Eye (tissue), 1 donor: ENCODE measurements around the gene FOXF1.

ENCODE experiments used
- DNase-seq: peaks from one replicate; pipeline ENCODE4 v3.0.0-alpha.2; 2015

The FOXF1 gene

DNA sequence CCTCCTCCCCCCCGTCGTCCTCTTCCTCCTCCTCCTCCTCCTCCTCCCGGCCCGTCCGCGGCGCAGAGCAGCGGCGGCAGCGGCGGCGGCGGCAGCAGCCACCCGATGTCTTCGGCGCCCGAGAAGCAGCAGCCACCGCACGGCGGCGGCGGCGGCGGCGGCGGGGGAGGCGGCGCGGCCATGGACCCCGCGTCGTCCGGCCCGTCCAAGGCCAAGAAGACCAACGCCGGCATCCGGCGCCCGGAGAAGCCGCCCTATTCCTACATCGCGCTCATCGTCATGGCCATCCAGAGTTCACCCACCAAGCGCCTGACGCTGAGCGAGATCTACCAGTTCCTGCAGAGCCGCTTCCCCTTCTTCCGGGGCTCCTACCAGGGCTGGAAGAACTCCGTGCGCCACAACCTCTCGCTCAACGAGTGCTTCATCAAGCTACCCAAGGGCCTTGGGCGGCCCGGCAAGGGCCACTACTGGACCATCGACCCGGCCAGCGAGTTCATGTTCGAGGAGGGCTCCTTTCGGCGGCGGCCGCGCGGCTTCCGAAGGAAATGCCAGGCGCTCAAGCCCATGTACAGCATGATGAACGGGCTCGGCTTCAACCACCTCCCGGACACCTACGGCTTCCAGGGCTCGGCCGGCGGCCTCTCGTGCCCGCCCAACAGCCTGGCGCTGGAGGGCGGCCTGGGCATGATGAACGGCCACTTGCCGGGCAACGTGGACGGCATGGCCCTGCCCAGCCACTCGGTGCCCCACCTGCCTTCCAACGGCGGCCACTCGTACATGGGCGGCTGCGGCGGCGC lies at the start of gene FOXF1:
FOXF1 (plus strand) TSS at position 63 of the 797 bp plus-strand sequence; CDS start at position 106, 43 bp downstream.
- DNase-seq: peak; percentile 79

DNA sequence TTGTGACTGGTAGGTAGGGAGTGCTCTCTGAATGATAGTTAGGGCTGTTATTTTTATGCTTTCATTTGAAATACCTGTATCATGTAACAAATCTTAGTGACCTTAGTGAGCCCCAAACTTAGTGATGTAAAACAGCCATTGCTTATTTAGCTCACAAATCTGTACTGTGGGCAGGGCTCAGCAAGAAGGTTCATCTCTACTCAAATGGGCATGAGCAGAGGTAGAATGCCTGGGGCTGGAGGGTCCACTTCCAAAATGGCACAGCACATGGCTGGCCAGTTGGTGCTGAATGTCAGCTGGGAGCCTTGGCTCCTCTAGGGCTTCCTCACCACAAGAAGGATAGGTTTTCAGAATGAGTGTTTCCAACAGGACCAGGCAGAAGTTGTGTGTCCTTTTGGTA lies 49.3 kb upstream of the FOXF1 start:
- no peak for DNase-seq

DNA sequence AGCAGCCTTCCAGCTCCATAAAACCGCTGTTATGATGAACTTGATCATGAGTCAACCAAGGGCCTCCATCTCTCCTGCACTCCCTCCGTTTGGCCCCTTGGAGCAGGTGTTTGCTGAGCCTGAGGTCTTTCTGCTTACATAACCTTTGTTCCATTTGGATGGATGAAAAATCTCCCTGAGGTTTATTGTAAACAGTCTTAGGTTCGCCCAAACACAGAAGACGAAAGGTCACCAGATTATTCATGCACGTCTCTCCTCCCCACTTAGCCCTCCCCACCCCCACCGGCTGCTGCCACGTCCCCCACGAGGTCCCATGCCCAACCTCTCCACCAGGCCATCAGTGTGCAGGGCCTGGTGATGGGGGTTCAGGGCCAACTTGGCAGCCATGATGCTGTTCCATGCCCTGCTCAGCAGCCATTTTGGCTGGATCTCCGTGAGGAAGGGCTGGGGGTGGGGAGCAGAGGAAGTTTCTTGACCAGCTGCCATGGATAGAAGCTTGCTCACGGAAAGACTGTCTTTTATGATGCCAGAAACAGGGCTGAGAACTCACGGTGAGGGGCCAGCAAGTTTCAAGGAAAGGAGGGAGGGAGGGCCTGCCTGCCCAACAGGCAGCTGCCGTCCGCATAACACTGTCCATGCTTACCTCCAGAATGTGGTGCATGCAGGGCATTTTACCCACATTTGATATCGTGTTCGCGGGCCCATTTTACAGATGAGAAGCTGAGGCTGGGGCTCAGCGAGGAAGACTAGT lies 47.8 kb upstream of the FOXF1 start:
- no peak for DNase-seq

- no peak for DNase-seq
Measured at GRCh38 chr16:86464044-86464443, 46.3 kb upstream of the FOXF1 start.

DNA sequence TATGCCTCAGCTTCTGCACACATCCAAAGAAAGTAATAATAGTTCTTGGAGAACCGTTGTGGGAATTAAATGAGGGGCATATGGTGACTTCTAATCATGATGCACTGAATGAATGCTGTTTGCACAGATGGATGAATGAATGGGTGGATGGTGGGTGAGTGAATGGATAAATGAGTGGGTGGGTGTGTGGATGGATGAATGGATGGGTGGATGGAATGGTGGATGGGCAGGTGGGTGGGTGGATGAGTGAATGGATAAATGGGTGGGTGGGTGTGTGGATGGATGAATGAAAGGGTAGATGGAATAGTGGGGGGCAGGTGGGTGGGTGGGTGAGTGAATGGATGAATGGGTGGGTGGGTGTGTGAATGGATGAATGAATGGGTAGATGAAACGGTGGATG lies 44.9 kb upstream of the FOXF1 start:
- DNase-seq: no peak

- no peak for DNase-seq
Measured at GRCh38 chr16:86466696-86467406, 43.5 kb upstream of the FOXF1 start.

- DNase-seq: no peak
Measured at GRCh38 chr16:86467490-86467889, 42.8 kb upstream of the FOXF1 start.

GRCh38 chr16:86470964-86471363 lies 39.4 kb upstream of the FOXF1 start:
- DNase-seq: no peak

DNA sequence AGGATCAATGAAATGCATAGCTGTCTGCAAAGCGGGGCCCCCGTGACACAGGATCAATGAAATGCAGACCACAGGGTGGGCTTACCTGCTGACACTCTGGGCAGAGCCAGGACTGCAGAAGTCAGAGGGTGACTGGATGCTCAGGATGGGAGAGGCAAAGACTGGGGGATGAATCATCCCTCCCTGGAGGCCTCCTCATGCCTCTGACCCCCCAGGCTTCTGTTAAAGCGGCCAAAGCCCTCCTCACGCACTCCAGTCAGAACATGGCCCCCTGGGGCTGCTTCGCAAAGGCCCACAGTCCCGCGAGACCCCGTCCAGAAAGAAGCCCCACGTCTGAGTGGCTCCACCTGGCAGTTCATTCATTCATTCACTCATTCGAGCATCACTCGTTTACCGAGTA lies 38.4 kb upstream of the FOXF1 start:
- no peak for DNase-seq

GRCh38 chr16:86472366-86472765 lies 38.0 kb upstream of the FOXF1 start:
- no peak for DNase-seq

- peak; percentile 22 for DNase-seq
Measured at GRCh38 chr16:86476956-86477534, 33.3 kb upstream of the FOXF1 start.

GRCh38 chr16:86477642-86478041 lies 32.7 kb upstream of the FOXF1 start:
- DNase-seq: no peak

GRCh38 chr16:86478779-86479178 lies 31.5 kb upstream of the FOXF1 start:
- DNase-seq: no peak

DNA sequence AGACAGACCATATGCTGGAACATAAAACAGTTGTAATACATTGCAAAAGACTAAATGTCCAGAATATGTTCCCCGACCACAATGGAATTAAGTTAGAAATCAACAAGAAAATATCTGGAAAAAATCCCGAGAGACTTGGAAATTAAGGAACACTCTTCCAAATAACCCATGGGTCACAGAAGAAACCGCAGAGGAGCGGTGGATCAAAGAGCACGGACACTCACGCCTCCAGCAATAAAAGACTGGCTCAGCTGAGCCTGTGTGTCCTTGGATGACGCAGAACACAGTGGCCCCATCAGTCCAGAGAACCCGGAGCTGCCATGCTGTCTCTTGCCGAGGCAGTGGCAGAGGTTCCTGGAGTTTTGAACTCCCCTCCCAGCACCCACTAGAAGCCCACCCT lies 30.9 kb upstream of the FOXF1 start:
- no peak for DNase-seq

GRCh38 chr16:86480444-86480843 lies 29.9 kb upstream of the FOXF1 start:
- DNase-seq: no peak

GRCh38 chr16:86481607-86482006 lies 28.7 kb upstream of the FOXF1 start:
- DNase-seq: no peak

DNA sequence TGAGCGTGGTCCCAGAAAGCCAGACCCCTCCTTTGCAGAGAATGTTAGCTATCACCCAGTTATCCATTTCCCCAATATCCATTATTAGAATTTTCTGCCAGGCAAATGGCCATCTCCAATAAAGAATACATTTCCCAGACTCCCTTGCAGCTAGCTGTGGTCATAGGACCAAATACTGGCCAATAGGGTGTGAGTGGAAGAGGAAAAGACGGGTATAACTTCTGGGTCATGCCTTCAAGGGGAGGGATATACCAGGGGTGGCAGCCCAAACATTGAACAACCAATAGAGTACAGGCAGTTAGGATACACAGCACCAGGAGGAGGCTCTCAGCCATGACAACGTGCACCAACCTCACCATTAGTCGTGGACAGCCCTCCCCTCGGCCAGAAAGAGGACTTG lies 26.1 kb upstream of the FOXF1 start:
- no peak for DNase-seq

- no peak for DNase-seq
Measured at GRCh38 chr16:86485746-86486145, 24.6 kb upstream of the FOXF1 start.

- DNase-seq: no peak
Measured at GRCh38 chr16:86490859-86491639, 19.3 kb upstream of the FOXF1 start.

GRCh38 chr16:86491640-86492023 lies 18.7 kb upstream of the FOXF1 start:
- DNase-seq: peak; percentile 32

- DNase-seq: no peak
Measured at GRCh38 chr16:86492267-86492960, 17.9 kb upstream of the FOXF1 start.
